AG09309 (cell line): ENCODE measurements around the gene CAMK1G.

Source experiments
- DNase-seq: peaks from one replicate; pipeline ENCODE4 v3.0.0-alpha.2; 2010; ENCODE audit warnings: low read depth
- H3K4me3 ChIP-seq: 2 replicates; pipeline ENCODE4 v1.5.1; 2011; ENCODE audit warnings: mild to moderate bottlenecking, low read depth, low read length, moderate library complexity; ENCODE audit not compliant: control insufficient read depth
- TF ChIP-seq, protein P1 (sequence below): IDR thresholded peaks from 2 replicates; pipeline ENCODE4 v1.5.1; 2011; ENCODE audit warnings: mild to moderate bottlenecking, low read depth, low read length, inconsistent platforms; ENCODE audit not compliant: insufficient read depth, control insufficient read depth; ENCODE audit errors: missing control alignments

Gene CAMK1G

DNA sequence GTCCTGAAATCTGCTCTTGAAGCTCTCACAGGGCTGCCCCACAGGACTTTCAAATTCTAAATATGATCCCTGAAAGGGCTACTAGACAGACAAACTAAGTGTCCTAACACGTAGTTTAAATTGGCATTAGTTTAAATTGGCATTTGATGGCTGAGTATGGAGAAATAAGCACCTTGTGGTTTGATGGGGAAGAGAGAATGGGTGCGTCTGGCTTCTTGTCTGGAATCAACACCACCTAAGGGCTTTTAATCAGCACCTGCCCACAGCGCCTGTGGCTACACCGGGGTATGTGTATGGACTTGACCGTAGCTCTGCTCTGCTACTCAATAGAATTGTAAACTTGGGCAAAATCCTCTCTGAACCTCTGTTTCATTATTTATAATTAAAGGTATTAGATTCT is 74.4 kb downstream of the CAMK1G start:
- no peak for DNase-seq
- TF ChIP-seq, protein P1, sequence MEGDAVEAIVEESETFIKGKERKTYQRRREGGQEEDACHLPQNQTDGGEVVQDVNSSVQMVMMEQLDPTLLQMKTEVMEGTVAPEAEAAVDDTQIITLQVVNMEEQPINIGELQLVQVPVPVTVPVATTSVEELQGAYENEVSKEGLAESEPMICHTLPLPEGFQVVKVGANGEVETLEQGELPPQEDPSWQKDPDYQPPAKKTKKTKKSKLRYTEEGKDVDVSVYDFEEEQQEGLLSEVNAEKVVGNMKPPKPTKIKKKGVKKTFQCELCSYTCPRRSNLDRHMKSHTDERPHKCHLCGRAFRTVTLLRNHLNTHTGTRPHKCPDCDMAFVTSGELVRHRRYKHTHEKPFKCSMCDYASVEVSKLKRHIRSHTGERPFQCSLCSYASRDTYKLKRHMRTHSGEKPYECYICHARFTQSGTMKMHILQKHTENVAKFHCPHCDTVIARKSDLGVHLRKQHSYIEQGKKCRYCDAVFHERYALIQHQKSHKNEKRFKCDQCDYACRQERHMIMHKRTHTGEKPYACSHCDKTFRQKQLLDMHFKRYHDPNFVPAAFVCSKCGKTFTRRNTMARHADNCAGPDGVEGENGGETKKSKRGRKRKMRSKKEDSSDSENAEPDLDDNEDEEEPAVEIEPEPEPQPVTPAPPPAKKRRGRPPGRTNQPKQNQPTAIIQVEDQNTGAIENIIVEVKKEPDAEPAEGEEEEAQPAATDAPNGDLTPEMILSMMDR, result no peak
- H3K4me3 ChIP-seq, result no peak overlapping the region

DNA sequence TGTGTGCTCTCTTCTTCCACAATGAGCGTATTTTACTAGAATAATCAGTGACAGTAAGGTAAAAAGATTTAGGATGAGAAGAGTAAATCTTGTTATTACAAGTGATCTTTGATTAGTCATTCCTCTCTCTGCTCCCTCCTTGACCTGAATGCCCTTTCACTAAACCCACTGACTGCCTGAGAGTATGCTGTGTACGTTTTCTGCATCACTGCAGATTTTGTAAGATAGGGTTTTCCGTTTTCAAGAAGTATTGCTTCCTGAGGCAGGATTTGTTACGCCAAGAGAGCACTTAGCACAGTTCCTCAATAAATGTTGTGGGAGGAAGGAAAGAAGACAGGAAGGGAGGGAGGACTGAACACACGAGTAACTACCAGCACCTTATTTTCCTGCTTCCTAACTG is 76.4 kb downstream of the CAMK1G start:
- no peak overlapping the region for H3K4me3 ChIP-seq
- DNase-seq, result no peak

DNA sequence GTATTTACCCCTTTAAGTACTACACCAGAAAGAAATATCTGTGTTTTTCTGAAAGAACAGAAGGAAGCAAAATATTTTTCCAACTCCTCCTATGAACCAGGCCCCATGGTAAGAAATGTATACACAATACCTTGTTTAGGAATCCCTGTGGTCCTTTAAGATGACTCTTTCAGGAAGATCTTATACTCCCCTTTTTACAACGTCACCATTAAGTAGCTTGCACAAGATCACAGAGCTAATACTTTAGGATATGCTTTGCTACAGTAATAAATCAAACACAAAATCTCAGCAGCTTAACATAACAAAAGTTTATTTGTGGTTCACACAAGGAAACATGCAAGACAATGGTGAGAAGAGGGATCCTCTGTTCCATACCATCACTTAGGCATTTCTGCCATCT is 77.6 kb downstream of the CAMK1G start:
- no peak for DNase-seq
- H3K4me3 ChIP-seq, result no peak overlapping the region
- TF ChIP-seq, protein P1, result no peak

More for the DNA sequence above, 76.4 kb downstream of the CAMK1G start:
- TF ChIP-seq, protein P1, result no peak

DNA sequence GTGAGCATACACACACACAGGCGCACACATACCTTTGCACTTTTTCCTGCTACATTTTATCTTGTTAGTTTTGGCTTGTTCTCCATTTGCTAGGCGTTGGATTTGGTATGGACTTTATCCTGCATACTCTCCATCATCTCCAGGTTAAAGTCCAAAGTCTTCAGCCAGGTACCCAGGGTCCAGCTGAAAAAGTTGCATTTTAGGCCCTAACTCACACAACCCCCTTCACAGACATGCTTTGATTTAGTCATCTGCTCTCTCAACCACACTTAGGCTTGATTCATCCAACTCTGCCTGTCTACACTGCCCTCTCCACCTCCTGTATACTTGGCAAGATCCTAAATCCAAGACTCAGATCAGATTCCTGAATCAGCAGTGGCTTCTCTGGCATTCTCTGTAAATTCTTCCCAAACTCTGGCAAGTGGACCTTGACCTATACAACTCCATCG is 79.4 kb downstream of the CAMK1G start:
- no peak for DNase-seq
- TF ChIP-seq, protein P1, result no peak
- H3K4me3 ChIP-seq, result no peak overlapping the region
